ENCODE results near the gene MYH14.

The MYH14 gene

DNA sequence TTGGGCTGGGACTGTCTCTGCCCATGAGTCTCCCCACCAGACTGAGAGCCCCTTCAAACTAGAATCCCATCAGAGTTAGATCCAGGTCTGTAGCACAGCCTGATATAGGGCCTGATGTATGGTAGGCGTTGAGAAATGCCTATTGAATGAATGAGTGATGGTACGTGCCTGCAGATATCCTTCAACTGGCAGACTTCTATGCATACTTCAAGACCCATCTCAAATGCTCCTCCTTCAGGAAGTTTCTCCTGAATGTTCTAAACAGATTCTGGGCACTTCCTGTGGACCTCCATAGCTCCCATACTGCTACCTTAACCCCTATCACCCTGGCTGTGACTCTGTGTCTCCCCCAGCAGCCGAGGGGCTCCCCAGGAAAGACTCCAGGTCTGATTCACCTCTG is 77.6 kb downstream of the MYH14 start:
- H3K4me3 ChIP-seq (ENCODE audit: low read depth, low read length): no peak overlapping the region
- TF ChIP-seq, protein P1, sequence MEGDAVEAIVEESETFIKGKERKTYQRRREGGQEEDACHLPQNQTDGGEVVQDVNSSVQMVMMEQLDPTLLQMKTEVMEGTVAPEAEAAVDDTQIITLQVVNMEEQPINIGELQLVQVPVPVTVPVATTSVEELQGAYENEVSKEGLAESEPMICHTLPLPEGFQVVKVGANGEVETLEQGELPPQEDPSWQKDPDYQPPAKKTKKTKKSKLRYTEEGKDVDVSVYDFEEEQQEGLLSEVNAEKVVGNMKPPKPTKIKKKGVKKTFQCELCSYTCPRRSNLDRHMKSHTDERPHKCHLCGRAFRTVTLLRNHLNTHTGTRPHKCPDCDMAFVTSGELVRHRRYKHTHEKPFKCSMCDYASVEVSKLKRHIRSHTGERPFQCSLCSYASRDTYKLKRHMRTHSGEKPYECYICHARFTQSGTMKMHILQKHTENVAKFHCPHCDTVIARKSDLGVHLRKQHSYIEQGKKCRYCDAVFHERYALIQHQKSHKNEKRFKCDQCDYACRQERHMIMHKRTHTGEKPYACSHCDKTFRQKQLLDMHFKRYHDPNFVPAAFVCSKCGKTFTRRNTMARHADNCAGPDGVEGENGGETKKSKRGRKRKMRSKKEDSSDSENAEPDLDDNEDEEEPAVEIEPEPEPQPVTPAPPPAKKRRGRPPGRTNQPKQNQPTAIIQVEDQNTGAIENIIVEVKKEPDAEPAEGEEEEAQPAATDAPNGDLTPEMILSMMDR (IDR thresholded peaks at IDR 0.05; ENCODE audit: low read depth, low read length): no peak

DNA sequence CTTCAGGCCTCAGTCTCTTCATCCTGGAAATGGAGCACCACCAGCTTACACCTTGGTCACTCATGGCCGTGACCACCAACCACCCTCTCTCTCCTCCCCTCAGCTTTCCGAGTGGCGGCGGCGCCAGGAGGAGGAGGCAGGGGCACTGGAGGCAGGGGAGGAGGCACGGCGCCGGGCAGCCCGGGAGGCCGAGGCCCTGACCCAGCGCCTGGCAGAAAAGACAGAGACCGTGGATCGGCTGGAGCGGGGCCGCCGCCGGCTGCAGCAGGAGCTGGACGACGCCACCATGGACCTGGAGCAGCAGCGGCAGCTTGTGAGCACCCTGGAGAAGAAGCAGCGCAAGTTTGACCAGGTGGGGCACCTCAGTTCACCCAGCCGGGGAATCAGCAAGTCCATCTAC is 78.1 kb downstream of the MYH14 start:
- H3K4me3 ChIP-seq (ENCODE audit: low read depth, low read length): no peak overlapping the region
- TF ChIP-seq, protein P1 (IDR thresholded peaks at IDR 0.05; ENCODE audit: low read depth, low read length): no peak

DNA sequence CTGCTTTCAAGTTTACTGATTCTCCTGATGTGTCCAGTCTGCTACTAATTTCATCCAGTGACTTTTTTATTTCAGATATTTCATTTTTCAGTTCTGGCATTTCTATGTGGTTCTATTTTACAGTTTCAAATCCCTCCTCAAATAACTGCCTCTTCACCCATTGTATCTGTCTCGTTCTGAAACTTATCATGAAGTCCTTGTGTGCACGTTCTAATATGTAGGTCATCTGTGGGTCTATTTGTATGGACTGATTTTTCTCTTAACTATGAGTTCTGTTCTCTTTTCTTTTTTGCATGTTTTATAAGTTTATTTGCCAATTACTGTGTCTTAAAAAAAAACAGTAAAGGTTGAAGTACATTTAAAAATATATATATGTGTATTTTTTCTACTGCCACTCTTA is 82.4 kb downstream of the MYH14 start:
- TF ChIP-seq, protein P1 (IDR thresholded peaks at IDR 0.05; ENCODE audit: low read depth, low read length): no peak
- H3K4me3 ChIP-seq (ENCODE audit: low read depth, low read length): no peak overlapping the region

DNA sequence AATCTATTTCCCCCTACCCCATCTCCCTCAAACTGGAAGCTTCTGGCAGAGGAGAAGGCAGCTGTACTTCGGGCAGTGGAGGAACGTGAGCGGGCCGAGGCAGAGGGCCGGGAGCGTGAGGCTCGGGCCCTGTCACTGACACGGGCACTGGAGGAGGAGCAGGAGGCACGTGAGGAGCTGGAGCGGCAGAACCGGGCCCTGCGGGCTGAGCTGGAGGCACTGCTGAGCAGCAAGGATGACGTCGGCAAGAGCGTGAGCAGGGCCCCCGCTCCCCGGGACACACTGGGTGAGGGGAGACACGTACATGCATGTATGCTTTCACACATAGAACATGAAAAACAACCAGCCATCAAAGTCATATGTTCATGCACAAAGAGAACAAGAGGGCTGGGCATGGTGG is 83.0 kb downstream of the MYH14 start:
- TF ChIP-seq, protein P1 (IDR thresholded peaks at IDR 0.05; ENCODE audit: low read depth, low read length): no peak
- no peak overlapping the region for H3K4me3 ChIP-seq (ENCODE audit: low read depth, low read length)

DNA sequence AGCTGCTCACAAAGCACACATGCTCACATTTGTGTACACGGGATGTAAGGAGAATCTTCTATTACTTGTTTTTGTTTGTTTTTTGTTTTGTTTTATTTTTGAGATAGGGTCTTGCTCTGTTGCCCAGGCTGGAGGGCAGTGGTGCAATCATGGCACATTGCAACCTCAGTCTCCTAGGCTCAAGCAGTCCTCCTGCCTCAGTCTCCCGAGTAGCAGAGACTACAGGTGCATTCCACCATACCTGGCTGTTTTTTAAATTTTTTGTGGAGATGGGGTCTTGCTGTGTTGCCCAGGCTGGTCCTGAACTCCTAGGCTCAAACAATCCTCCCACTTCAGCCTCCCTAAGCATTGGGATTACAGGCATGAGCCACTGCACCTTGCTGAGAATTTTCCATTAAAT is 83.9 kb downstream of the MYH14 start:
- TF ChIP-seq, protein P1 (IDR thresholded peaks at IDR 0.05; ENCODE audit: low read depth, low read length): no peak

DNA sequence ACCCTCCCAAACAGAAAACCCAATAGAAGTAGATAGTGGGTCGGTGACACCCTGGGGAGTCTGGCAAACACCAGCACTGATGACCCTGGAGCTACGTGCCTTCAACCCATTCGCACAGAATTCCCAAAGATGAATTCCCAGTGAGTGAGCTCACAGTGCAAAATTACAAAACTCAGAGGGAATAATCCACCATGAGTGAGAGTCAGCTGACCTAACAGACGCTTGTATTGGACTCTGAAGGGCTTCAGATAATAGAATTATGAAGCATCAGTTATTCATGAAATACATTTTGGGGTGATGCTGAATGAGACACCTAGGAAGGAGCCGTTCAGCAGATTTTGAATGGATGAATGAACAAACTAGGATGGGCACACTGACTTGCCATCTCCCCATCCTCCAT is 85.5 kb downstream of the MYH14 start:
- no peak overlapping the region for H3K4me3 ChIP-seq (ENCODE audit: low read depth, low read length)
- TF ChIP-seq, protein P1 (IDR thresholded peaks at IDR 0.05; ENCODE audit: low read depth, low read length): no peak

More for the DNA sequence above, 83.9 kb downstream of the MYH14 start:
- H3K4me3 ChIP-seq (ENCODE audit: low read depth, low read length): no peak overlapping the region

DNA sequence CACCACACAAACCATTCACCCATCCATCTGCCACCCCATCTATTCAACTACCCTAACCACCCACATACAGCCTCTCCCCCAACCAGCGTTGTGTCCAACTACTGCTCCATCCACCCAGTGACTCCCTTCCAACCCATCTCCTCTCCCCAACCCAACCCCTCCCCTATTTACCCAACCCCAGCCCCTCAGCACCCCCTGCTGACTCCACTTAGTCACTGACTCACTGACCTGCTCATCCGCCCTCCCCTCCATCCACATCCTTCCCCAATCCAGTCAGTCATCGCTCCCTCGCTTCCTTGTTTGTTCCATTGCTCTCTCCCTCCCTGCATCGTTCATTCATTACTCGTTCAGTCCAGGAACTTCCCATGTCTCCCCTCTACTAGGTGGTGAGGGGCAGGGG is 86.6 kb downstream of the MYH14 start:
- TF ChIP-seq, protein P1 (IDR thresholded peaks at IDR 0.05; ENCODE audit: low read depth, low read length): no peak
- no peak overlapping the region for H3K4me3 ChIP-seq (ENCODE audit: low read depth, low read length)

All from WI38 (cell line).